Lung (tissue), 12 donors: ENCODE results near the gene RASAL2. TPM values are rescaled to one million over a fixed set of nuclear protein-coding genes. Genes with fewer than 3 reads are reported as not detected.
A peak's percentile ranks its signal among the peaks of the same experiment; 100 is the strongest.

Experiments used
- ATAC-seq: fragments of 200-7000 bp; cut with Tn5 transposase; one replicate; pipeline ENCODE4 v1.9.1; 2020; ENCODE audit warnings: moderate number of reproducible peaks; ENCODE audit not compliant: insufficient read depth, low FRiP score
- DNase-seq, 3 donors: peaks; one replicate each; pipeline ENCODE4 v3.0.0-alpha.2; 2013 to 2017
- H3K27ac ChIP-seq, 2 donors: one replicate each; pipeline ENCODE4 v1.5.1; 2013; ENCODE audit warnings: mild to moderate bottlenecking in 2 of 2, moderate library complexity in 2 of 2, control low read depth in 1 of 2, inconsistent platforms in 1 of 2, low read depth in 1 of 2, low read length in 1 of 2
- H3K27me3 ChIP-seq, 3 donors: one replicate each; pipeline ENCODE4 v1.5.1; 2013; ENCODE audit warnings: low read length in 2 of 3; ENCODE audit not compliant: control insufficient read depth in 3 of 3, insufficient read depth in 3 of 3
- H3K36me3 ChIP-seq, 4 donors: one replicate each; pipeline ENCODE4 v1.5.1; 2013; ENCODE audit warnings: low read length in 4 of 4, mild to moderate bottlenecking in 1 of 4, moderate library complexity in 1 of 4; ENCODE audit not compliant: control insufficient read depth in 4 of 4, insufficient read depth in 4 of 4
- H3K4me1 ChIP-seq, 5 donors: one replicate each; pipeline ENCODE4 v1.5.1; 2013; ENCODE audit warnings: low read length in 5 of 5, mild to moderate bottlenecking in 2 of 5, moderate library complexity in 1 of 5; ENCODE audit not compliant: control insufficient read depth in 5 of 5, insufficient read depth in 5 of 5
- H3K4me3 ChIP-seq: one replicate; pipeline ENCODE4 v1.5.1; 2013; ENCODE audit warnings: mild to moderate bottlenecking, control low read depth, moderate library complexity
- H3K9ac ChIP-seq, 2 donors: one replicate each; pipeline ENCODE4 v1.5.1; 2013; ENCODE audit warnings: low read length in 2 of 2, control low read depth in 1 of 2; ENCODE audit not compliant: insufficient read depth in 1 of 2
- H3K9me3 ChIP-seq, 4 donors: one replicate each; pipeline ENCODE4 v1.5.1; 2013; ENCODE audit warnings: low read length in 3 of 4, mild to moderate bottlenecking in 1 of 4, moderate library complexity in 1 of 4; ENCODE audit not compliant: control insufficient read depth in 4 of 4, insufficient read depth in 3 of 4
- WGBS, 2 donors: extraction: QIAGEN DNeasy Blood & Tissue Kit; methylation state at CpG; one replicate each; pipeline ENCODE4 v1.1.7; 2013; 5-methylcytosine and 5-hydroxymethylcytosine counted together
- polyA plus RNA-seq, 2 donors: library from polyadenylated mRNA; stranded (reverse); fragments of 200-250 nt; gene quantifications; one replicate each; pipeline ENCODE4 v1.2.1, GENCODE V29; 2013
- total RNA-seq, 2 donors: library from RNA; depleted of rRNA in 1 of 2; stranded (reverse); fragments of >200 nt in 1 of 2; gene quantifications; one replicate each; pipeline ENCODE4 v1.2.1, GENCODE V29; 2014 to 2021
- TF ChIP-seq, protein P1 (sequence below): IDR thresholded peaks from 2 replicates; pipeline ENCODE4 v1.5.1; 2012; ENCODE audit warnings: mild to moderate bottlenecking; ENCODE audit errors: control extremely low read depth, extremely low read depth
- donor health status: control.
- donor health status: control.
- donor health status: Bipolar disorder and iron deficiency.
- donor health status: healthy.
- donor health status: DM: yes; HTN: yes; CAD: no.

RASAL2 gene
- total and polyA plus RNA-seq, 4 donors = 4.9 to 34.8 (median 15.8) TPM

- Histone ChIP-seq H3K9me3 (no peaks in the 10 kb centered on the region), H3K9ac (no peak overlapping the region), H3K36me3 (no peaks in the 10 kb centered on the region), H3K27me3 (no peaks in the 10 kb centered on the region), H3K4me1 (peaks cover 0 to 10% (median 0%) of the 10 kb centered on the region in 5 donors), H3K27ac (no peak overlapping the region), H3K4me3 (no peak overlapping the region)
- no peak for ATAC-seq
- 91 to 95% methylated on average over 1 of the region's 1 CpG for WGBS, 2 donors
- DNase-seq = no peak
- TF ChIP-seq, protein P1, sequence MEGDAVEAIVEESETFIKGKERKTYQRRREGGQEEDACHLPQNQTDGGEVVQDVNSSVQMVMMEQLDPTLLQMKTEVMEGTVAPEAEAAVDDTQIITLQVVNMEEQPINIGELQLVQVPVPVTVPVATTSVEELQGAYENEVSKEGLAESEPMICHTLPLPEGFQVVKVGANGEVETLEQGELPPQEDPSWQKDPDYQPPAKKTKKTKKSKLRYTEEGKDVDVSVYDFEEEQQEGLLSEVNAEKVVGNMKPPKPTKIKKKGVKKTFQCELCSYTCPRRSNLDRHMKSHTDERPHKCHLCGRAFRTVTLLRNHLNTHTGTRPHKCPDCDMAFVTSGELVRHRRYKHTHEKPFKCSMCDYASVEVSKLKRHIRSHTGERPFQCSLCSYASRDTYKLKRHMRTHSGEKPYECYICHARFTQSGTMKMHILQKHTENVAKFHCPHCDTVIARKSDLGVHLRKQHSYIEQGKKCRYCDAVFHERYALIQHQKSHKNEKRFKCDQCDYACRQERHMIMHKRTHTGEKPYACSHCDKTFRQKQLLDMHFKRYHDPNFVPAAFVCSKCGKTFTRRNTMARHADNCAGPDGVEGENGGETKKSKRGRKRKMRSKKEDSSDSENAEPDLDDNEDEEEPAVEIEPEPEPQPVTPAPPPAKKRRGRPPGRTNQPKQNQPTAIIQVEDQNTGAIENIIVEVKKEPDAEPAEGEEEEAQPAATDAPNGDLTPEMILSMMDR = no peak
Observed at GRCh38 chr1:178165196-178165595, 71.3 kb downstream of the RASAL2 start.

GRCh38 chr1:178166429-178167024 lies 72.6 kb downstream of the RASAL2 start:
- ATAC-seq (no peak), DNase-seq (no peak)
- Histone ChIP-seq H3K36me3 (no peaks in the 10 kb centered on the region), H3K27me3 (no peaks in the 10 kb centered on the region), H3K4me1 (peaks cover 0 to 7% (median 0%) of the 10 kb centered on the region in 5 donors), H3K27ac (no peak overlapping the region), H3K9ac (peak overlapping the region in 1 of 2 donors; percentile 11), H3K9me3 (no peaks in the 10 kb centered on the region), H3K4me3 (no peak overlapping the region)
- TF ChIP-seq, protein P1 = no peak
- WGBS, 2 donors = 37 to 47% methylated on average over 1 of the region's 1 CpG

DNA sequence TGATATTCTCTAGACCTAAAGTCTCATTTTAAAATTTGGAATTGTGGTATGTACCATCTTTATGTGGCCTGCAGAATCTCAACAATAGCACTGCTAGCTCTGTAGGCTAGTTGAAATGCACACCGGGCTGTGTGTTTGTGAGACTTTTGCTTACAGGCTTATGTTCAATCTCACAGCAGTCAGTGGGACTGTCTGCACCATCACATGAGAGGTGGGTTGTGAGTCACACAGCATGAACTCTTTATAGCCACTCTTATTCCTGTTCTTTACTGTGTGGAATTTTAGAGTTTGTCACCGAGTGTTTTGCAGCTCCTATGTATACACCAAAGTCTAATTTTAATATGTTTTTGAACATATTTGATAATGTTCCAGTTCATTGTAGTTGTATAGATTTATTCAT lies 74.6 kb downstream of the RASAL2 start:
- WGBS, 2 donors = 86 to 93% methylated on average over 2 of the region's 2 CpGs
- no peaks in the 10 kb centered on the region for H3K9me3 ChIP-seq
- H3K4me1 ChIP-seq = peaks cover 0 to 13% (median 0%) of the 10 kb centered on the region in 5 donors
- TF ChIP-seq, protein P1 = no peak
- no peak overlapping the region for H3K9ac ChIP-seq
- no peaks in the 10 kb centered on the region for H3K36me3 ChIP-seq
- no peak overlapping the region for H3K27ac ChIP-seq
- H3K4me3 ChIP-seq = no peak overlapping the region
- DNase-seq = no peak
- ATAC-seq = no peak
- H3K27me3 ChIP-seq = no peaks in the 10 kb centered on the region

DNA sequence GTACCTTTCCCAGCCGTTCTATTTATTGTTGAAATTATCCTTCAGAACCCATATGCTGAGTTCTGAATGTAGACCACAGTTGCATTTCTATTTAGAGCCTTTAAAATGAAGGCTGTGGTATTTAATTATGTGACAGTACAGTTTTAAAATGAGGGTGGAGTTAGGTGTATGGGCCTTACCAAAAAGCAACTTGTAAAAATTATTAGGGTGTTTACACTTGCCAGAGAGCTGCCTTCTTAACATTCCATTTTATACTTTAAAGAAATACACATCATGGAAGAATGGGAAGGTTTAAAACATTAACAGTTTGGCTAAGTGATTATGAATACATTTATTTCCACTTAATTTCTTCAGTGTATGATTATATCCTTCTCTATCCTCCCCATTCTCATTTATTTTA lies 75.7 kb downstream of the RASAL2 start:
- H3K9ac ChIP-seq = no peak overlapping the region
- ATAC-seq (no peak), DNase-seq (no peak)
- H3K36me3 ChIP-seq = no peaks in the 10 kb centered on the region
- TF ChIP-seq, protein P1 = no peak
- H3K4me3 ChIP-seq = no peak overlapping the region
- no peaks in the 10 kb centered on the region for H3K9me3 ChIP-seq
- H3K4me1 ChIP-seq = peaks cover 0 to 18% (median 0%) of the 10 kb centered on the region in 5 donors
- H3K27me3 ChIP-seq = no peaks in the 10 kb centered on the region
- 70 to 78% methylated on average over 1 of the region's 1 CpG for WGBS, 2 donors
- no peak overlapping the region for H3K27ac ChIP-seq
